GM23338 (cell line): Measurements from ENCODE around the gene OR1J1. TPM values are rescaled to one million over a fixed set of nuclear protein-coding genes. Genes with fewer than 3 reads are reported as not detected.

Source experiments
- ATAC-seq: fragments of 200-7000 bp; cut with Tn5 transposase; 3 replicates; pipeline ENCODE4 v1.9.1; 2020
- DNase-seq: peaks from one replicate; pipeline ENCODE4 v3.0.0-alpha.2; 2015; ENCODE audit warnings: low spot score
- H2AFZ ChIP-seq: fragments of 200-600 bp; sonication (generic); 2 replicates; pipeline ENCODE4 v1.8.0; 2016; ENCODE audit warnings: antibody characterized with exemption, mild to moderate bottlenecking, moderate library complexity
- H3F3A ChIP-seq: fragments of 200-600 bp; sonication (generic); replicated peaks from 2 replicates; pipeline ENCODE4 v1.8.0; 2017; ENCODE audit warnings: antibody characterized with exemption, mixed run types, low read depth
- H3K27ac ChIP-seq: fragments of 200-600 bp; sonication (generic); 2 replicates; pipeline ENCODE4 v1.6.1; 2016; ENCODE audit warnings: low read depth
- H3K27me3 ChIP-seq: fragments of 200-600 bp; sonication (generic); 2 replicates; pipeline ENCODE4 v1.8.0; 2016; ENCODE audit warnings: mild to moderate bottlenecking, mixed run types, moderate library complexity; ENCODE audit not compliant: insufficient read depth
- H3K36me3 ChIP-seq: fragments of 200-600 bp; sonication (generic); 2 replicates; pipeline ENCODE4 v1.8.0; 2016; ENCODE audit warnings: mild to moderate bottlenecking; ENCODE audit not compliant: insufficient read depth
- H3K4me1 ChIP-seq: fragments of 200-600 bp; sonication (generic); 2 replicates; pipeline ENCODE4 v1.8.0; 2016; ENCODE audit warnings: mild to moderate bottlenecking, moderate library complexity; ENCODE audit not compliant: insufficient read depth
- H3K4me2 ChIP-seq: fragments of 200-600 bp; sonication (generic); 2 replicates; pipeline ENCODE4 v1.7.1; 2017; ENCODE audit warnings: mixed run types
- H3K4me3 ChIP-seq: fragments of 200-600 bp; sonication (generic); 2 replicates; pipeline ENCODE4 v1.6.1; 2016; ENCODE audit warnings: mixed run types
- H3K79me2 ChIP-seq: fragments of 200-600 bp; sonication (generic); replicated peaks from 2 replicates; pipeline ENCODE4 v1.8.0; 2017; ENCODE audit warnings: mild to moderate bottlenecking; ENCODE audit not compliant: insufficient read depth
- H3K9me2 ChIP-seq: fragments of 200-600 bp; sonication (generic); 2 replicates; pipeline ENCODE4 v1.8.0; 2017; ENCODE audit not compliant: insufficient read depth
- H4K20me1 ChIP-seq: fragments of 200-600 bp; sonication (generic); replicated peaks from 2 replicates; pipeline ENCODE4 v1.8.0; 2017; ENCODE audit warnings: mild to moderate bottlenecking; ENCODE audit not compliant: insufficient read depth
- H3K27ac Mint-ChIP-seq: 2 replicates; pipeline ENCODE4 v1.8.0; 2020; ENCODE audit warnings: inconsistent platforms, mild to moderate bottlenecking, moderate library complexity, mixed read lengths
- H3K27me3 Mint-ChIP-seq: 3 replicates; pipeline ENCODE4 v1.8.0; 2022; ENCODE audit warnings: low read depth, mild to moderate bottlenecking, moderate library complexity, mixed read lengths, inconsistent platforms; ENCODE audit not compliant: insufficient read depth, poor library complexity
- H3K36me3 Mint-ChIP-seq: 3 replicates; pipeline ENCODE4 v1.8.0; 2021; ENCODE audit warnings: low read depth, mild to moderate bottlenecking, inconsistent platforms, moderate library complexity, mixed read lengths
- H3K4me1 Mint-ChIP-seq: 3 replicates; pipeline ENCODE4 v1.8.0; 2020; ENCODE audit warnings: mild to moderate bottlenecking, inconsistent platforms, mixed read lengths
- H3K4me3 Mint-ChIP-seq: 3 replicates; pipeline ENCODE4 v1.8.0; 2021; ENCODE audit warnings: moderate library complexity, mild to moderate bottlenecking, inconsistent platforms, mixed read lengths
- H3K9me3 Mint-ChIP-seq: 3 replicates; pipeline ENCODE4 v1.8.0; 2020; ENCODE audit warnings: moderate library complexity, mild to moderate bottlenecking, inconsistent platforms, mixed read lengths
- CREB1 ChIP-seq: fragments of 250-450 bp; sonication (Bioruptor Pico); IDR thresholded peaks from 2 replicates; pipeline ENCODE4 v1.5.0; 2020; ENCODE audit warnings: low read depth, mild to moderate bottlenecking, moderate library complexity
- ETS1 ChIP-seq: IDR thresholded peaks from 2 replicates; pipeline ENCODE4 v1.6.1; 2016; ENCODE audit warnings: antibody characterized with exemption
- EZH2 ChIP-seq: fragments of 200-600 bp; sonication (generic); IDR thresholded peaks from one replicate; pipeline ENCODE4 v1.8.0; 2017; ENCODE audit warnings: antibody characterized with exemption, mild to moderate bottlenecking, low read depth; ENCODE audit not compliant: unreplicated experiment
- EZH2phosphoT487 ChIP-seq: fragments of 200-600 bp; sonication (generic); IDR thresholded peaks from one replicate; pipeline ENCODE4 v1.8.1; 2018; ENCODE audit warnings: antibody characterized with exemption; ENCODE audit not compliant: unreplicated experiment
- JUNB ChIP-seq: IDR thresholded peaks from one replicate; pipeline ENCODE4 v1.6.1; 2016; ENCODE audit warnings: antibody characterized with exemption; ENCODE audit not compliant: unreplicated experiment
- NANOG ChIP-seq: IDR thresholded peaks from 2 replicates; pipeline ENCODE4 v1.6.1; 2016; ENCODE audit warnings: antibody characterized with exemption, borderline replicate concordance
- POLR2AphosphoS5 ChIP-seq: IDR thresholded peaks from 2 replicates; pipeline ENCODE4 v1.6.1; 2016; ENCODE audit warnings: antibody characterized with exemption, low read depth
- STAT1 ChIP-seq: IDR thresholded peaks from one replicate; pipeline ENCODE4 v1.6.1; 2016; ENCODE audit warnings: antibody characterized with exemption; ENCODE audit not compliant: unreplicated experiment
- ZNF114 ChIP-seq: fragments of 250-450 bp; sonication (Bioruptor Pico); IDR thresholded peaks from 2 replicates; pipeline ENCODE4 v1.5.0; 2020; ENCODE audit warnings: mild to moderate bottlenecking, moderate library complexity
- ZNF331 ChIP-seq: fragments of 250-450 bp; sonication (Bioruptor Pico); IDR thresholded peaks from 2 replicates; pipeline ENCODE4 v1.5.0; 2020; ENCODE audit warnings: low read depth, mild to moderate bottlenecking, moderate library complexity
- long read RNA-seq: library from polyadenylated mRNA; unstranded; transcript quantifications from one replicate; pipeline ENCODE4 v2.0.0, GENCODE V29; 2020; ENCODE audit not compliant: unreplicated experiment
- polyA plus RNA-seq: library from polyadenylated mRNA; unstranded; fragments of >200 nt; fragmentation: Nextera tagmentation; extraction: Ambion mirVana; gene quantifications from 2 replicates; pipeline ENCODE4 v1.2.1, GENCODE V29; 2016
- total RNA-seq: library from RNA; depleted of rRNA; stranded (reverse); fragments of >200 nt; shearing (Covaris generic); gene quantifications from 2 replicates; pipeline ENCODE4 v1.2.3, GENCODE V29; 2014; rRNA removed
- TF ChIP-seq, protein P1 (sequence below): fragments of 250-450 bp; sonication (Bioruptor Pico); IDR thresholded peaks from 2 replicates; pipeline ENCODE4 v1.5.0; 2020; ENCODE audit warnings: mild to moderate bottlenecking, moderate library complexity
- TF ChIP-seq, protein P2 (sequence below), 2 experiments: fragments of 200-600 bp in 1 of 2; sonication (generic) in 1 of 2; conservative IDR thresholded peaks; 2 replicates each; pipeline versions ENCODE4 v1.5.1 to v1.6.1; 2016 to 2017; ENCODE audit warnings: antibody characterized with exemption in 2 of 2, low read depth in 2 of 2, mild to moderate bottlenecking in 2 of 2, moderate library complexity in 1 of 2
- TF ChIP-seq, protein P3 (sequence below): IDR thresholded peaks from one replicate; pipeline ENCODE4 v1.6.1; 2018; ENCODE audit warnings: antibody characterized with exemption; ENCODE audit not compliant: unreplicated experiment

OR1J1 gene, protein sequence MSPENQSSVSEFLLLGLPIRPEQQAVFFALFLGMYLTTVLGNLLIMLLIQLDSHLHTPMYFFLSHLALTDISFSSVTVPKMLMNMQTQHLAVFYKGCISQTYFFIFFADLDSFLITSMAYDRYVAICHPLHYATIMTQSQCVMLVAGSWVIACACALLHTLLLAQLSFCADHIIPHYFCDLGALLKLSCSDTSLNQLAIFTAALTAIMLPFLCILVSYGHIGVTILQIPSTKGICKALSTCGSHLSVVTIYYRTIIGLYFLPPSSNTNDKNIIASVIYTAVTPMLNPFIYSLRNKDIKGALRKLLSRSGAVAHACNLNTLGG
- not detected in 2 replicates for total RNA-seq
- not detected in 2 replicates for polyA plus RNA-seq
- long read RNA-seq: 0 reads

DNA sequence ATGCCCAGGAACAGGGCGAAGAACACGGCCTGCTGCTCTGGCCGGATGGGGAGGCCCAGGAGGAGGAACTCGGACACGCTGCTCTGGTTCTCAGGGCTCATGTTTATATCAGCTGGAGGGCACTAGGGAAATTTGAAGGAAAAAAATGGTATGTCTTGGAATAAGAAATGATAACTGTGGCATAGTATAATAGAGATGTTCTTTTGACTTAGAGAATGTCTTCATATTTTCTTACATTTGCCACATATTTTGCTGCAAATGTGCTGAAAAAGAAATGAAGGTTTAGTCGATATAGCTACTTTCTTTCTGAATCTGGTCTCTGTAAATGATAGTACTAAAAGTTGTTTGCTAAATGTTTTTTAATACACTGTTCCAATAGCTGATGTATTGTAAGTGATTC lies at the start of gene OR1J1:
TSS of gene OR1J1 (minus strand) at position 101 of the 400 bp plus-strand sequence. CDS start at position 101, 0 bp downstream.
- Mint-ChIP-seq H3K27me3 (peaks cover 6% of the 10 kb centered on the region), H3K4me1 (no peaks in the 10 kb centered on the region), H3K4me3 (no peak within 1 kb of the TSS), H3K36me3 (no peaks in the 10 kb centered on the region; the same call in 2 of the 3 replicates), H3K9me3 (peaks cover 89% of the 10 kb centered on the region), H3K27ac (no peak within 1 kb of the TSS)
- no peaks in the 10 kb centered on the region for H3K9me2 ChIP-seq
- H4K20me1 ChIP-seq: no peaks in the 10 kb centered on the region
- no peaks in the 10 kb centered on the region for H3K36me3 ChIP-seq
- DNase-seq (no peak), ATAC-seq (no peak)
- no peak within 1 kb of the TSS for H2AFZ ChIP-seq
- H3K4me1 ChIP-seq: no peaks in the 10 kb centered on the region
- no peak within 1 kb of the TSS for H3K27ac ChIP-seq
- no peaks in the 10 kb centered on the region for H3K27me3 ChIP-seq
- no peak for TF ChIP-seq EZH2phosphoT487
- no peak for TF ChIP-seq POLR2AphosphoS5
- TF ChIP-seq CREB1 (CRISPR knock-in tag): no peak
- TF ChIP-seq, protein P1, sequence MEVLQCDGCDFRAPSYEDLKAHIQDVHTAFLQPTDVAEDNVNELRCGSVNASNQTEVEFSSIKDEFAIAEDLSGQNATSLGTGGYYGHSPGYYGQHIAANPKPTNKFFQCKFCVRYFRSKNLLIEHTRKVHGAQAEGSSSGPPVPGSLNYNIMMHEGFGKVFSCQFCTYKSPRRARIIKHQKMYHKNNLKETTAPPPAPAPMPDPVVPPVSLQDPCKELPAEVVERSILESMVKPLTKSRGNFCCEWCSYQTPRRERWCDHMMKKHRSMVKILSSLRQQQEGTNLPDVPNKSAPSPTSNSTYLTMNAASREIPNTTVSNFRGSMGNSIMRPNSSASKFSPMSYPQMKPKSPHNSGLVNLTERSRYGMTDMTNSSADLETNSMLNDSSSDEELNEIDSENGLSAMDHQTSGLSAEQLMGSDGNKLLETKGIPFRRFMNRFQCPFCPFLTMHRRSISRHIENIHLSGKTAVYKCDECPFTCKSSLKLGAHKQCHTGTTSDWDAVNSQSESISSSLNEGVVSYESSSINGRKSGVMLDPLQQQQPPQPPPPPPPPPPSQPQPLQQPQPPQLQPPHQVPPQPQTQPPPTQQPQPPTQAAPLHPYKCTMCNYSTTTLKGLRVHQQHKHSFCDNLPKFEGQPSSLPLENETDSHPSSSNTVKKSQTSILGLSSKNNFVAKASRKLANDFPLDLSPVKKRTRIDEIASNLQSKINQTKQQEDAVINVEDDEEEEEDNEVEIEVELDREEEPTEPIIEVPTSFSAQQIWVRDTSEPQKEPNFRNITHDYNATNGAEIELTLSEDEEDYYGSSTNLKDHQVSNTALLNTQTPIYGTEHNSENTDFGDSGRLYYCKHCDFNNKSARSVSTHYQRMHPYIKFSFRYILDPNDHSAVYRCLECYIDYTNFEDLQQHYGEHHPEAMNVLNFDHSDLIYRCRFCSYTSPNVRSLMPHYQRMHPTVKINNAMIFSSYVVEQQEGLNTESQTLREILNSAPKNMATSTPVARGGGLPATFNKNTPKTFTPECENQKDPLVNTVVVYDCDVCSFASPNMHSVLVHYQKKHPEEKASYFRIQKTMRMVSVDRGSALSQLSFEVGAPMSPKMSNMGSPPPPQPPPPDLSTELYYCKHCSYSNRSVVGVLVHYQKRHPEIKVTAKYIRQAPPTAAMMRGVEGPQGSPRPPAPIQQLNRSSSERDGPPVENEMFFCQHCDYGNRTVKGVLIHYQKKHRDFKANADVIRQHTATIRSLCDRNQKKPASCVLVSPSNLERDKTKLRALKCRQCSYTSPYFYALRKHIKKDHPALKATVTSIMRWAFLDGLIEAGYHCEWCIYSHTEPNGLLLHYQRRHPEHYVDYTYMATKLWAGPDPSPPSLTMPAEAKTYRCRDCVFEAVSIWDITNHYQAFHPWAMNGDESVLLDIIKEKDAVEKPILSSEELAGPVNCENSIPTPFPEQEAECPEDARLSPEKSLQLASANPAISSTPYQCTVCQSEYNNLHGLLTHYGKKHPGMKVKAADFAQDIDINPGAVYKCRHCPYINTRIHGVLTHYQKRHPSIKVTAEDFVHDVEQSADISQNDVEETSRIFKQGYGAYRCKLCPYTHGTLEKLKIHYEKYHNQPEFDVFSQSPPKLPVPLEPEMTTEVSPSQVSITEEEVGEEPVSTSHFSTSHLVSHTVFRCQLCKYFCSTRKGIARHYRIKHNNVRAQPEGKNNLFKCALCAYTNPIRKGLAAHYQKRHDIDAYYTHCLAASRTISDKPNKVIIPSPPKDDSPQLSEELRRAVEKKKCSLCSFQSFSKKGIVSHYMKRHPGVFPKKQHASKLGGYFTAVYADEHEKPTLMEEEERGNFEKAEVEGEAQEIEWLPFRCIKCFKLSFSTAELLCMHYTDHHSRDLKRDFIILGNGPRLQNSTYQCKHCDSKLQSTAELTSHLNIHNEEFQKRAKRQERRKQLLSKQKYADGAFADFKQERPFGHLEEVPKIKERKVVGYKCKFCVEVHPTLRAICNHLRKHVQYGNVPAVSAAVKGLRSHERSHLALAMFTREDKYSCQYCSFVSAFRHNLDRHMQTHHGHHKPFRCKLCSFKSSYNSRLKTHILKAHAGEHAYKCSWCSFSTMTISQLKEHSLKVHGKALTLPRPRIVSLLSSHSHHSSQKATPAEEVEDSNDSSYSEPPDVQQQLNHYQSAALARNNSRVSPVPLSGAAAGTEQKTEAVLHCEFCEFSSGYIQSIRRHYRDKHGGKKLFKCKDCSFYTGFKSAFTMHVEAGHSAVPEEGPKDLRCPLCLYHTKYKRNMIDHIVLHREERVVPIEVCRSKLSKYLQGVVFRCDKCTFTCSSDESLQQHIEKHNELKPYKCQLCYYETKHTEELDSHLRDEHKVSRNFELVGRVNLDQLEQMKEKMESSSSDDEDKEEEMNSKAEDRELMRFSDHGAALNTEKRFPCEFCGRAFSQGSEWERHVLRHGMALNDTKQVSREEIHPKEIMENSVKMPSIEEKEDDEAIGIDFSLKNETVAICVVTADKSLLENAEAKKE (CRISPR knock-in tag): no peak
- TF ChIP-seq ZNF331 (CRISPR knock-in tag): no peak
- no peak for TF ChIP-seq EZH2
- no peak for TF ChIP-seq NANOG
- TF ChIP-seq JUNB: no peak
- TF ChIP-seq, protein P2, sequence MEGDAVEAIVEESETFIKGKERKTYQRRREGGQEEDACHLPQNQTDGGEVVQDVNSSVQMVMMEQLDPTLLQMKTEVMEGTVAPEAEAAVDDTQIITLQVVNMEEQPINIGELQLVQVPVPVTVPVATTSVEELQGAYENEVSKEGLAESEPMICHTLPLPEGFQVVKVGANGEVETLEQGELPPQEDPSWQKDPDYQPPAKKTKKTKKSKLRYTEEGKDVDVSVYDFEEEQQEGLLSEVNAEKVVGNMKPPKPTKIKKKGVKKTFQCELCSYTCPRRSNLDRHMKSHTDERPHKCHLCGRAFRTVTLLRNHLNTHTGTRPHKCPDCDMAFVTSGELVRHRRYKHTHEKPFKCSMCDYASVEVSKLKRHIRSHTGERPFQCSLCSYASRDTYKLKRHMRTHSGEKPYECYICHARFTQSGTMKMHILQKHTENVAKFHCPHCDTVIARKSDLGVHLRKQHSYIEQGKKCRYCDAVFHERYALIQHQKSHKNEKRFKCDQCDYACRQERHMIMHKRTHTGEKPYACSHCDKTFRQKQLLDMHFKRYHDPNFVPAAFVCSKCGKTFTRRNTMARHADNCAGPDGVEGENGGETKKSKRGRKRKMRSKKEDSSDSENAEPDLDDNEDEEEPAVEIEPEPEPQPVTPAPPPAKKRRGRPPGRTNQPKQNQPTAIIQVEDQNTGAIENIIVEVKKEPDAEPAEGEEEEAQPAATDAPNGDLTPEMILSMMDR (conservative IDR thresholded peaks at IDR 0.05; ENCODE audit: low read depth in 2 of 2): no peak
- no peak for TF ChIP-seq STAT1
- TF ChIP-seq ETS1: no peak
- TF ChIP-seq ZNF114 (CRISPR knock-in tag): no peak
- TF ChIP-seq, protein P3, sequence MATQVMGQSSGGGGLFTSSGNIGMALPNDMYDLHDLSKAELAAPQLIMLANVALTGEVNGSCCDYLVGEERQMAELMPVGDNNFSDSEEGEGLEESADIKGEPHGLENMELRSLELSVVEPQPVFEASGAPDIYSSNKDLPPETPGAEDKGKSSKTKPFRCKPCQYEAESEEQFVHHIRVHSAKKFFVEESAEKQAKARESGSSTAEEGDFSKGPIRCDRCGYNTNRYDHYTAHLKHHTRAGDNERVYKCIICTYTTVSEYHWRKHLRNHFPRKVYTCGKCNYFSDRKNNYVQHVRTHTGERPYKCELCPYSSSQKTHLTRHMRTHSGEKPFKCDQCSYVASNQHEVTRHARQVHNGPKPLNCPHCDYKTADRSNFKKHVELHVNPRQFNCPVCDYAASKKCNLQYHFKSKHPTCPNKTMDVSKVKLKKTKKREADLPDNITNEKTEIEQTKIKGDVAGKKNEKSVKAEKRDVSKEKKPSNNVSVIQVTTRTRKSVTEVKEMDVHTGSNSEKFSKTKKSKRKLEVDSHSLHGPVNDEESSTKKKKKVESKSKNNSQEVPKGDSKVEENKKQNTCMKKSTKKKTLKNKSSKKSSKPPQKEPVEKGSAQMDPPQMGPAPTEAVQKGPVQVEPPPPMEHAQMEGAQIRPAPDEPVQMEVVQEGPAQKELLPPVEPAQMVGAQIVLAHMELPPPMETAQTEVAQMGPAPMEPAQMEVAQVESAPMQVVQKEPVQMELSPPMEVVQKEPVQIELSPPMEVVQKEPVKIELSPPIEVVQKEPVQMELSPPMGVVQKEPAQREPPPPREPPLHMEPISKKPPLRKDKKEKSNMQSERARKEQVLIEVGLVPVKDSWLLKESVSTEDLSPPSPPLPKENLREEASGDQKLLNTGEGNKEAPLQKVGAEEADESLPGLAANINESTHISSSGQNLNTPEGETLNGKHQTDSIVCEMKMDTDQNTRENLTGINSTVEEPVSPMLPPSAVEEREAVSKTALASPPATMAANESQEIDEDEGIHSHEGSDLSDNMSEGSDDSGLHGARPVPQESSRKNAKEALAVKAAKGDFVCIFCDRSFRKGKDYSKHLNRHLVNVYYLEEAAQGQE: no peak
- H3K4me3 ChIP-seq: no peak within 1 kb of the TSS
- no peak within 1 kb of the TSS for H3K4me2 ChIP-seq
- H3K79me2 ChIP-seq: no peaks in the 10 kb centered on the region
- no peaks in the 10 kb centered on the region for H3F3A ChIP-seq
